HG03457 (cell line): ENCODE data around the gene CACNA1C.

Experiments
- ATAC-seq: cut with Tn5 transposase; IDR thresholded peaks from one replicate; pipeline ENCODE4 v1.9.1; 2021; ENCODE audit warnings: moderate number of reproducible peaks; ENCODE audit not compliant: unreplicated experiment

Gene CACNA1C

DNA sequence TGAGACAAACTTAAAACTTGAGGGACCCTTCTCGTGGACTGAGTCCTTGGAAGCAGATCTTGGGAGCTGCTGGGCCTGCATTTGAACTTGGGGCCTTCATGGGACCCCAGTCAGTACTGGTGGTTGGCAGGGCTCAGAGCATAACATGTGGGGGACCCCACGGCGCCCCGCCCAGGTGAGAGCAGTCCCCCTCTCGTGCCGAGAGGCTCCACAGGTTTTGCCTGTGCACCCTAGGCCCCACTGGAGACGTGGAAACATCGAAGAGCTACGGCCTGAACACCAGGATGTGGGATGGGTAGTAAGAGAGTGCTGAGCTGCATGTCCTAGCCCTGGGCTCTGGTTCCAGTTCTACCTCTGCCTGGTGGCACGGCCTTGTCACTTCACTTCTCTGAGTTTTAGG lies 84.1 kb downstream of the CACNA1C start:
- no peak for ATAC-seq

DNA sequence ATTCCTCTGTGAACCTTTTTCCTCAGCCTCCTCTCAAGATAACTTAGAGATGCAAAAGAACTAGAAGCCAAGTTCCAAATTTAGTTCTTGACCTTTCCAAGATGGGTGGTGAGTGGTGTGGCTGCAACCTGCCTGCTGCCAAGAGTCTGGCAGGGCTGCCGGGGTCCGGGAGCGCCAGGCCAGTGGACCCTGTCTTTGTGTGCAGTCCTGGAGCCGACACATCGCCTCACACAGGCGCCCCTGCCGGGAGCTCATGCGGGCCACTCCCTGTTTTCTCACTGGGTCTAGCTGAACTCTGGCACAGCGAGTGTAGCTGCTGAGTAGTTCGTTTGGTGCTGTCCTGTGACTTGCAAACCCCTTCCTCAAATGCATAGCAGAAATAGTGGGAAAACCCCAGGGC lies 84.9 kb downstream of the CACNA1C start:
- no peak for ATAC-seq

- no peak for ATAC-seq
These were observed 85.5 kb downstream of the CACNA1C start for GRCh38 chr12:2138294-2138693.

- no peak for ATAC-seq
These were observed 86.1 kb downstream of the CACNA1C start for GRCh38 chr12:2138871-2139308.

DNA sequence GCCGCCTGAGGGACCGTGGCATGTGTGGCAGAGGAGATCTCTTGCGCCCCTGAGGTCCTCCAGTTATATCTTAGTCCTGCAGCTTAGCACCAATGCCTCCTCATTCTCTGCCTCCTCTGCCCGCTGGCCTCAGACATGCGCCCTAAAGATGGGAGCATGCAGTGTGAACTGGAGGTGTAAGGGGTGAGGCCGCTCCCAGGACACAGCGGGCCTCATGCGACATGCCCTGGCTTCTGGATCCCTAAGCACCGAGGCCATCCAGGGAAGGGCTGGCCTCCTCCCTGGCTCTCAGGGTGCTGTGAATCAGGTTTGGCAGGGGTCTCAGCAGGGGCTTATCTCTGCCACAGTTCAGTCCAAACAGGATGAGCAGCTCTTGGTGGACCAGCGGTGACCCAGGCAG lies 86.9 kb downstream of the CACNA1C start:
- ATAC-seq: no peak

DNA sequence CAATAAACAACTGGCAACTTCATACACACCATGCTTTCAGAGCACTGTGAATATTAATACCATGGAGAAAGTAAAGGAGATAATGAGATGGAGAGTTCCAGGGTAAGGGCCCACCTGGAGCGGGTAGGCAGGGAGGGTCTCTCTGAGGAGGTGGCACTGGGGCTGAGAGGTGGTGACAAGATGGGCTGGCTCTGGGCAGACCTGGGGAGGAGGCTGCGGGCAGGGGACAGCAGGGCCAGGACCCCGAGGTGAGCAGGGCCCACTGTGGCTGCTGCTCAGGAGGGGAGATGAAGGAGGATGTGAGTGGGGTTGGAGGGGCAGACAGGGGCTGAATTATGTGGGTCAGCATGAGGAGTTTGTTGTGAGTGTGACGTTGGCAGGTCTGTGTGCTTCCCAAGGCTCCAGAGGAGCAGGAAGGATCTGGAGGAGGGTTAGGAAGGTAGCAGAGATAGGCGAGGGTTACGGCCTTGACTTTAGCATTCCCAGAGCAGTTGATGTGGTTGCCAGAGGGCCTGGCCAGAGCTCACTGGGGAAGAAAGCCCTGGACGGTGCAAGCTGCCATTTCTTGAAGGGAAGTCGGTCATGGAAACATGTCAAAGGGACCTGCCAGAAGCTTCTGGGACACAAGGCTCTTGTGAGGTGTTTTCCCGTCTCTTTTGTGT lies 88.2 kb downstream of the CACNA1C start:
- ATAC-seq: no peak

GRCh38 chr12:2142068-2142467 lies 89.3 kb downstream of the CACNA1C start:
- ATAC-seq: no peak

DNA sequence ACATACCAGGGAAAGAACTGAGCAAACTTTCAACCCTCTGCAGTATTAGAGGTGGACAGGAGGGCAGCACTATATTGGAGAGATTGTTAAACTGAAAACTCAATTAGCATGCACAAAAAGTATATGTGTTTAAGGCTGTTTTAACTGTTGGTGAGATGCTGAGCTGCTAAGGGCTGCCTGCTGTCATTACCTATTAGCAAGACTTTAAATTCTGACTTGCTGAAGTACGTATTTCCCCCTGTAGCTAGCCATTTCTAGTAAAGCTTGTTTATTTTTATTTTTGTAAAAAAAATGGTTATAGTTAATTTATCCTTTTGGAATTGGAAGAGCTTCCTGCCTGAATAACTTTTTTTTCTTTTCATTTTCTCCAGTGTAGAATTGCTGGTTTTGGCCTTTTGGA lies 92.2 kb downstream of the CACNA1C start:
- no peak for ATAC-seq

- no peak for ATAC-seq
These were observed 92.7 kb downstream of the CACNA1C start for GRCh38 chr12:2145433-2145998.

- no peak for ATAC-seq
These were observed 94.5 kb downstream of the CACNA1C start for GRCh38 chr12:2147335-2147734.

- ATAC-seq: no peak
These were observed 96.3 kb downstream of the CACNA1C start for GRCh38 chr12:2149091-2149490.

GRCh38 chr12:2150833-2151232 lies 98.0 kb downstream of the CACNA1C start:
- no peak for ATAC-seq

GRCh38 chr12:2151391-2151790 lies 98.6 kb downstream of the CACNA1C start:
- no peak for ATAC-seq

- ATAC-seq: no peak
These were observed 99.3 kb downstream of the CACNA1C start for GRCh38 chr12:2152134-2152533.

- no peak for ATAC-seq
These were observed 101.3 kb downstream of the CACNA1C start for GRCh38 chr12:2154050-2154449.

DNA sequence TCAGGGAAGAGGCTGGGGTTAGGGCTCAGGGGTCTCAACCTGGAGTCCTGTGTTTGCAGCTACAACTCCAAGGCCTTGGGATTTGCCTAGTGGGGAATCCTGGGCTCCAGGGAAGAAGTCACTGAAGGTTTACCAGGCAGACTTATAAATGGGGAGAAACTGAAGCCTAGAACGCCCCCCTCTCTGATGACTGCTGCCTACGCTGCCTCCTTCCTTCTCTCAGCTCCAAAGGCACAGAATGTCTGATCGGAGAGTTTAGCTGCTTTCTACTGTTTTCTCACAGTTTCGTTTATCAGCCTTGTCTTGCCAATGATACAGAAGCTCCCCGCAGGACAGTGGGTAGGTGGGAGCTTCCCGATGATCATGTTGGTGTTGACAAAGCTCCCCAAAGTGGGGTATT lies 101.7 kb downstream of the CACNA1C start:
- ATAC-seq: no peak

- no peak for ATAC-seq
These were observed 103.5 kb downstream of the CACNA1C start for GRCh38 chr12:2156333-2156732.

GRCh38 chr12:2160043-2160442 lies 107.3 kb downstream of the CACNA1C start:
- no peak for ATAC-seq

DNA sequence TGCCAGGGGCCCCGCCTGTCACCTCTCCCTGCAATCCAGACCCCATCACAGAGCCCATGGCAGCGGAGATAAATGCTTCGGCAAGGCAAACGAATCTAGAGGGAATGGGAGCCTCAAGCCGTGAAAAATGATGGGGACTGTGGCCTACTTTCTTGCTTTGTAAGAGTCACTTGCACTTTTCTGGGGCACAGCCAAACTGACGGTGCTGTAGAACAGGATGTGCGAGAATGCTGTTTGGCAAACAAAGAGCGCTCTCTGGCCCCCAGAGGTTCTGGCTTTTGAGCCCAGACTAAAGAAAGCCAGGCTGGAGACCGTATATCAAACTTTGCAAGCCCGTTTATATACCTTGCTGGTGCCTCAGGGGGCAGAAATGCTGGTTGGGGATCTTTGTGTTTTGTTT lies 108.7 kb downstream of the CACNA1C start:
- no peak for ATAC-seq

DNA sequence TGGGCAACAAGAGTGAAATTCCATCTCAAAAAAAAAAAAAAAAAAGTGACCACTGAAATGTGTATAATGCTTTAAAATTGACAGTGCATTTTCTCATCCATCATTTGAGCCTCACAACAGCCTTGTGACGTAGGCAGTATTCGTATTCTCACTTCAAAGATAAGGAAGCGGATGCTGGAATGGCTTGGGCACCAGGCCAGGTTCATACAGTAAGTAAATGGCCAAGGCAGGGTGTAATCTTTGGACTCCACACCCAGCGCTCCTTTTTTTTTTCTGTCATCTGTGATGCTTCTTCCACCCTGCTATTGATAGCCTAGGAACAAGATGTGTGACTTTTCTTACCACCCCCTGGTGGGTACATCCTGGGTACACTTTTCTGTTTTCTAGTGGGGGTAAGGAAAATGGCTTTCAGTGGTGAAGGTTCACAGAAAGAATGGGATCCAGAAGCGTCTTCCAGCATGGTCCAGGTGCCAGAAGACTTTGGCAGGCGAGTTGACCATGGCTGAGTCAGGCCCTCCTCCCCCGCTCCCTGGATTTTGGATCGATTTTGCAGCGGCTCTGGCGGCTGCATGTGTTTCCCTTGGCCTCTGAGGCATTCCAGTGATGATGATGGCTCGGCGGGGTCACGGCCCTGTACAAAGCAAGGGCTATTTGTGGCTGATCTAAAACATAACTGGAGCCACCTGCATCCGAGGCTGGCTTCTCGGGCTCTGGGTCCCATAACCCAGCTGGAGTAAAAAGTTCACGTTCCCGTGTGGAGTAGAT lies 110.6 kb downstream of the CACNA1C start:
- ATAC-seq: no peak

GRCh38 chr12:2165021-2165420 lies 112.2 kb downstream of the CACNA1C start:
- no peak for ATAC-seq

DNA sequence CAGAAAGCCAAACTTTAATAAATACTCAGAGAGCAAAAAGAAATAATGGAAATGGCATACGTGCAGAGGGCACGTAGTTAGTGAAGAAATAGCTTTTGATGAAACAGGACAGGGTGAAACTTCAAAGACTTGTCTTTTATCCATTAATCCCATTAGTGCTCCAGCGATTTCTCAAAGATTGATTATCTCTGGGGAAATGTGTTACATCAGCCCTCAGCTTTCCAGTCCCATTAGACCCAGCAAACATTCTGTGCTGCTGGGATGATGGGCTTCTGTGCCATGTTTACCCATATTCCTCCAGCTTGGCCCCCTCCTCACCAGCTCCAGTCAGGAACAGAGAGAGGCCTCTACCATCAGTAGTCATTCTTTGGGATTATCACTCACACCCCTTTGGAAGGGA lies 113.1 kb downstream of the CACNA1C start:
- ATAC-seq: no peak
